Endothelial cell of umbilical vein (primary cell): ENCODE data around the gene ZFYVE16.

ENCODE experiments used
- CTCF ChIP-seq, 2 donors: IDR thresholded peaks; 1 replicate in 1 of 2; 2 replicates in 1 of 2; pipeline ENCODE4 v1.5.1; 2011; ENCODE audit warnings: low read length in 2 of 2, mild to moderate bottlenecking in 2 of 2, moderate library complexity in 2 of 2, control low read depth in 1 of 2, inconsistent platforms in 1 of 2, low read depth in 1 of 2; ENCODE audit not compliant: insufficient read depth in 1 of 2; ENCODE audit errors: extremely low read depth in 1 of 2
- FOS ChIP-seq: IDR thresholded peaks from 2 replicates; pipeline ENCODE4 v1.6.1; 2011; ENCODE audit warnings: mild to moderate bottlenecking, low read length, moderate library complexity, borderline replicate concordance; ENCODE audit not compliant: insufficient read depth
- POLR2A ChIP-seq: IDR thresholded peaks from 2 replicates; pipeline ENCODE4 v1.6.1; 2012; ENCODE audit warnings: low read depth, mild to moderate bottlenecking, control low read depth, low read length
- POLR2AphosphoS5 ChIP-seq: IDR thresholded peaks from 2 replicates; pipeline ENCODE4 v1.6.1; 2012; ENCODE audit warnings: low read depth, mild to moderate bottlenecking, control low read depth, low read length, moderate library complexity; ENCODE audit not compliant: insufficient read depth

- TF ChIP-seq CTCF (IDR thresholded peaks at IDR 0.05; ENCODE audit: extremely low read depth in 1 of 2, insufficient read depth in 1 of 2, low read depth in 1 of 2, low read length in 2 of 2) (no peak), FOS (no peak), POLR2A (no peak), POLR2AphosphoS5 (no peak)
Observed at GRCh38 chr5:80374188-80374587, 33.7 kb upstream of the ZFYVE16 start.
